ENCODE measurements around the gene TM4SF4. TPM values are rescaled to one million over a fixed set of nuclear protein-coding genes. Genes with fewer than 3 reads are reported as not detected.

Gene TM4SF4
- total and polyA plus RNA-seq, 2 donors (not counting 1 experiment from before 2014, with no cell fraction given): not detected

- TF ChIP-seq CTCF (IDR thresholded peaks at IDR 0.05) (no peak), EZH2 (IDR thresholded peaks at IDR 0.05; ENCODE audit: borderline replicate concordance, insufficient read depth, low read depth, low read length, poor library complexity, severe bottlenecking) (no peak)
- H3K9me3 Mint-ChIP-seq (ENCODE audit: insufficient read depth): no peaks in the 10 kb centered on the region
- no peak for ATAC-seq (ENCODE audit: low read depth)
- Histone ChIP-seq H3K27ac (ENCODE audit: low read length in 2 of 2) (no peak overlapping the region), H3K4me1 (ENCODE audit: control insufficient read depth in 2 of 2, insufficient read depth in 2 of 2, low read length in 2 of 2) (no peaks in the 10 kb centered on the region), H3K9ac (ENCODE audit: low read length) (no peak overlapping the region), H3K4me2 (replicated peaks; ENCODE audit: low read depth, low read length, poor library complexity, severe bottlenecking) (no peak overlapping the region), H3K27me3 (replicated peaks in 1 of 4; ENCODE audit: control extremely low read depth in 1 of 4, control insufficient read depth in 3 of 4, insufficient read depth in 4 of 4, low read length in 3 of 4) (no peaks in the 10 kb centered on the region), H2AFZ (ENCODE audit: insufficient read depth, low read depth, low read length, poor library complexity, severe bottlenecking) (no peak overlapping the region), H3K36me3 (replicated peaks in 1 of 2; ENCODE audit: control extremely low read depth in 1 of 2, control insufficient read depth in 1 of 2, extremely low read depth in 1 of 2, insufficient read depth in 2 of 2, low read length in 1 of 2) (no peaks in the 10 kb centered on the region), H3K9me3 (ENCODE audit: control extremely low read depth in 1 of 3, control insufficient read depth in 2 of 3, insufficient read depth in 1 of 3, low read length in 2 of 3) (no peaks in the 10 kb centered on the region), H3K79me2 (ENCODE audit: control insufficient read depth, insufficient read depth, low read length) (no peaks in the 10 kb centered on the region), H4K20me1 (ENCODE audit: control insufficient read depth, insufficient read depth, low read length, poor library complexity, severe bottlenecking) (no peaks in the 10 kb centered on the region), H3K4me3 (ENCODE audit: control extremely low read depth in 1 of 5, extremely low read depth in 1 of 5, insufficient read depth in 1 of 5, low read depth in 2 of 5, low read length in 4 of 5) (no peak overlapping the region)
- no peak overlapping the region for H3K4me3 Mint-ChIP-seq
- H3K4me1 Mint-ChIP-seq: peaks cover 4% of the 10 kb centered on the region
- H3K27me3 Mint-ChIP-seq: no peaks in the 10 kb centered on the region
- 93% methylated on average over 29 of the region's 31 CpGs for WGBS (ENCODE audit: insufficient coverage)
- H3K27ac Mint-ChIP-seq: no peak overlapping the region
- no peak for DNase-seq
- intact Hi-C loops (cut with micrococcal nuclease): no loop called here
- ChIA-PET POLR2A (no interaction called here), CTCF (no interaction called here)
Observed at GRCh38 chr3:149464542-149465328, 9.8 kb upstream of the TM4SF4 start.

- intact Hi-C loops (cut with micrococcal nuclease): no loop called here
- 89% methylated on average over 5 of the region's 10 CpGs for WGBS (ENCODE audit: insufficient coverage)
- H3K27me3 ChIP-seq (replicated peaks in 1 of 4; ENCODE audit: control extremely low read depth in 1 of 4, control insufficient read depth in 3 of 4, insufficient read depth in 4 of 4, low read length in 3 of 4): no peaks in the 10 kb centered on the region
- no peak overlapping the region for H3K27ac ChIP-seq (ENCODE audit: low read length in 2 of 2)
- H3K4me2 ChIP-seq (replicated peaks; ENCODE audit: low read depth, low read length, poor library complexity, severe bottlenecking): no peak overlapping the region
- H3K36me3 ChIP-seq (replicated peaks in 1 of 2; ENCODE audit: control extremely low read depth in 1 of 2, control insufficient read depth in 1 of 2, extremely low read depth in 1 of 2, insufficient read depth in 2 of 2, low read length in 1 of 2): no peaks in the 10 kb centered on the region
- no peak overlapping the region for H3K4me3 Mint-ChIP-seq
- H3K27me3 Mint-ChIP-seq: no peaks in the 10 kb centered on the region
- no peak for DNase-seq
- no peaks in the 10 kb centered on the region for H4K20me1 ChIP-seq (ENCODE audit: control insufficient read depth, insufficient read depth, low read length, poor library complexity, severe bottlenecking)
- H3K9me3 Mint-ChIP-seq (ENCODE audit: insufficient read depth): no peaks in the 10 kb centered on the region
- ChIA-PET POLR2A (no interaction called here), CTCF (no interaction called here)
- H3K9me3 ChIP-seq (ENCODE audit: control extremely low read depth in 1 of 3, control insufficient read depth in 2 of 3, insufficient read depth in 1 of 3, low read length in 2 of 3): no peaks in the 10 kb centered on the region
- no peak overlapping the region for H3K27ac Mint-ChIP-seq
- H3K4me3 ChIP-seq (ENCODE audit: control extremely low read depth in 1 of 5, extremely low read depth in 1 of 5, insufficient read depth in 1 of 5, low read depth in 2 of 5, low read length in 4 of 5): no peak overlapping the region
- no peaks in the 10 kb centered on the region for H3K79me2 ChIP-seq (ENCODE audit: control insufficient read depth, insufficient read depth, low read length)
- H3K4me1 Mint-ChIP-seq: peaks cover 4% of the 10 kb centered on the region
- TF ChIP-seq EZH2 (IDR thresholded peaks at IDR 0.05; ENCODE audit: borderline replicate concordance, insufficient read depth, low read depth, low read length, poor library complexity, severe bottlenecking) (no peak), CTCF (IDR thresholded peaks at IDR 0.05) (no peak)
- no peak for ATAC-seq (ENCODE audit: low read depth)
- no peak overlapping the region for H3K9ac ChIP-seq (ENCODE audit: low read length)
- no peaks in the 10 kb centered on the region for H3K4me1 ChIP-seq (ENCODE audit: control insufficient read depth in 2 of 2, insufficient read depth in 2 of 2, low read length in 2 of 2)
- no peak overlapping the region for H2AFZ ChIP-seq (ENCODE audit: insufficient read depth, low read depth, low read length, poor library complexity, severe bottlenecking)
Observed at GRCh38 chr3:149465351-149465883, 9.1 kb upstream of the TM4SF4 start.

All from B cell (primary cell).